HEK293T (cell line): ENCODE data around the gene DNAAF3.

ENCODE experiments used
- CTCF ChIA-PET: fragments of 350-600 bp; formaldehyde crosslinking; extraction: SDS; loops from one replicate; lab custom pipeline; 2021; ENCODE audit warnings: antibody characterized with exemption, inconsistent platforms; lab: Yijun Ruan, JAX
- POLR2A ChIA-PET: fragments of 350-600 bp; formaldehyde crosslinking; extraction: SDS; loops from one replicate; lab custom pipeline; 2020; ENCODE audit warnings: antibody characterized with exemption, inconsistent platforms; lab: Yijun Ruan, JAX
- DNase-seq: peaks from one replicate; pipeline ENCODE4 v3.0.0; 2012; ENCODE audit warnings: mixed read lengths; ENCODE audit errors: extremely low spot score
- ARNT ChIP-seq: fragments of 450-650 bp; IDR thresholded peaks from 2 replicates; pipeline ENCODE4 v1.6.1; 2017; ENCODE audit warnings: mild to moderate bottlenecking
- BHLHE40 ChIP-seq: fragments of 450-650 bp; IDR thresholded peaks from 2 replicates; pipeline ENCODE4 v1.6.1; 2016; ENCODE audit warnings: mild to moderate bottlenecking, moderate library complexity, borderline replicate concordance
- CTBP1 ChIP-seq: fragments of 450-650 bp; IDR thresholded peaks from 2 replicates; pipeline ENCODE4 v1.6.1; 2016; ENCODE audit warnings: borderline replicate concordance
- ELF4 ChIP-seq: fragments of 450-650 bp; IDR thresholded peaks from 2 replicates; pipeline ENCODE4 v1.6.1; 2017; ENCODE audit warnings: antibody characterized with exemption
- FOXA1 ChIP-seq: fragments of 450-650 bp; IDR thresholded peaks from 2 replicates; pipeline ENCODE4 v1.6.1; 2016; ENCODE audit warnings: mild to moderate bottlenecking
- FOXK2 ChIP-seq: fragments of 450-650 bp; IDR thresholded peaks from 2 replicates; pipeline ENCODE4 v1.6.1; 2016; ENCODE audit warnings: mild to moderate bottlenecking
- FOXM1 ChIP-seq: fragments of 450-650 bp; IDR thresholded peaks from 2 replicates; pipeline ENCODE4 v1.6.1; 2017; ENCODE audit warnings: mild to moderate bottlenecking, borderline replicate concordance
- HDGF ChIP-seq: fragments of 450-650 bp; IDR thresholded peaks from 2 replicates; pipeline ENCODE4 v1.6.1; 2017; ENCODE audit warnings: antibody characterized with exemption, borderline replicate concordance
- L3MBTL2 ChIP-seq: fragments of 450-650 bp; conservative IDR thresholded peaks from 2 replicates; pipeline ENCODE4 v1.6.1; 2016; ENCODE audit warnings: mild to moderate bottlenecking
- LEF1 ChIP-seq: fragments of 450-650 bp; IDR thresholded peaks from 2 replicates; pipeline ENCODE4 v1.6.1; 2017; ENCODE audit warnings: mild to moderate bottlenecking, borderline replicate concordance
- NFRKB ChIP-seq: fragments of 450-650 bp; IDR thresholded peaks from 2 replicates; pipeline ENCODE4 v1.6.1; 2016; ENCODE audit warnings: mild to moderate bottlenecking, moderate library complexity
- PKNOX1 ChIP-seq: fragments of 450-650 bp; IDR thresholded peaks from 2 replicates; pipeline ENCODE4 v1.6.1; 2016
- SP1 ChIP-seq: fragments of 450-650 bp; IDR thresholded peaks from 2 replicates; pipeline ENCODE4 v1.6.1; 2017
- SUZ12 ChIP-seq: fragments of 450-650 bp; IDR thresholded peaks from 2 replicates; pipeline ENCODE4 v1.6.1; 2016; ENCODE audit warnings: mild to moderate bottlenecking
- TARDBP ChIP-seq: fragments of 450-650 bp; IDR thresholded peaks from 2 replicates; pipeline ENCODE4 v1.6.1; 2016
- ZNF384 ChIP-seq: fragments of 450-650 bp; IDR thresholded peaks from 2 replicates; pipeline ENCODE4 v1.6.1; 2016

The DNAAF3 gene

DNA sequence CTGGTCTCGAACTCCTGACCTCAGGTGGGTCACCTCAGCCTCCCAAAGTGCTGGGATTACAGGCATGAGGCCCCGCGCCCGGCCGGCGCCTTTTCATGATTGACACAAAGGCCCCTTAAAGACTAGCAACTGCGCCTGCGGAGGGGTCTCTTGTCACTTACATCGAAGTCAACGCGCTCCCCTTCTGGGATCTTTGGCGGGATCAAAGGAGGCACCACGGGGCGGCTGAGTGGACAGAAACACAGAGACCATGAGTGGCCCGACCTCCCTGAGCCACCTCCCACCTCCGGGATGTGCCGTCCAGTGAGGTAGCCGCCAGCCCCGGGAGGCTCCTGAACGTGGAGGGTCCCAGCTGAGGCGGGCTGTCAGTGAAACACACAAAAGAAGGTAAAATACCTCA lies 24.7 kb downstream of the DNAAF3 start:
- CTCF ChIA-PET, result interaction anchor here (0.6 to 2.5 kb wide), 7 partner anchors 13 to 490 kb away, joined by 3 to 15 read pairs (median 4); partner anchors contain the start of gene DNAAF3
- TF ChIP-seq L3MBTL2, result no peak
- TF ChIP-seq ARNT, result no peak
- no peak for TF ChIP-seq SP1
- POLR2A ChIA-PET, result interaction anchor here (0.5 to 1.3 kb wide), 2 partner anchors 197 to 325 kb away, joined by 3 to 4 read pairs; no protein-coding TSS in a partner anchor
- no peak for DNase-seq

- POLR2A ChIA-PET, result no interaction called here
- CTCF ChIA-PET, result no interaction called here
- no peak for DNase-seq
- TF ChIP-seq NFRKB, result no peak
- TF ChIP-seq FOXM1, result no peak
- TF ChIP-seq HDGF, result no peak
- no peak for TF ChIP-seq SUZ12
- TF ChIP-seq CTBP1, result no peak
- no peak for TF ChIP-seq TARDBP
- TF ChIP-seq SP1, result no peak
- TF ChIP-seq L3MBTL2, result no peak
- no peak for TF ChIP-seq FOXA1
- no peak for TF ChIP-seq LEF1
- no peak for TF ChIP-seq ARNT
- no peak for TF ChIP-seq FOXK2
- TF ChIP-seq BHLHE40, result no peak
These were observed 28.5 kb downstream of the DNAAF3 start for GRCh38 chr19:55137915-55138314.

DNA sequence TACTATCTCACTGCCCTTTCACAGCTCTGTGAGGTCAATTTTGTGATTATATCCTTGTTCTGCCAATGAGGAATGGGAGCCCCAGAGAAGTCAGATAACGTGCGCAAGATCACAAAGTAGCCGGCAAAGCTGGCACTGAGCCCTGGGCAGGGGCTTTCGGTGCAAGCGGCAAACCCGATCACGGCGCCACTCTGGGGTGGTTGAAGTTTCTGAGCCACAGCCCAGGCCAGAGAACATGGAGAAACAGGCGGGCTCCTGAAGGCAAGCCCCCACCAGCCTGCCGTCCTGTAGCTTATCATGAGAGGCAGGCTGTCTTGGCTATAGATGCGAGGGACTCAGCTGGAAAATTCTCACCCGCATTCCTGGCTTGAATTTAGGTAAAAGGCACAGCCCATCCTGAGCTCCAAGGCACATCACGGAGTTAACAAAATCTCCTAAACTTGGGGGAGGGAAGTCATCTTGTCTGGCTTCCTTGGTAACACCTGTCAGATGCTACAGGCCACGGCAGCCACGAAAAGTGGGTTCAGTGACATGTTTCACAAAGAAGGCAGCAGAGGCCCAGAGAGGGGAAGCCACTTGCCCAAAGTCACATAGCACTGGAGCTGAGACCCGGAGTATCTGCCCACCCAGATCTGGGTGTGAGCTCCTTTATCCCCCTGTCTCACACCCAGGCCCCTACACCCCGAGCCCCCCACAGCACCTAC lies 29.9 kb downstream of the DNAAF3 start:
- TF ChIP-seq BHLHE40 (no peak), ARNT (no peak), PKNOX1 (no peak), LEF1 (no peak), NFRKB (no peak)
- POLR2A ChIA-PET, result no interaction called here
- no peak for DNase-seq
- CTCF ChIA-PET, result interaction anchor here (0.7 to 1.0 kb wide), 2 partner anchors 24 to 331 kb away, joined by 3 read pairs; no protein-coding TSS in a partner anchor

DNA sequence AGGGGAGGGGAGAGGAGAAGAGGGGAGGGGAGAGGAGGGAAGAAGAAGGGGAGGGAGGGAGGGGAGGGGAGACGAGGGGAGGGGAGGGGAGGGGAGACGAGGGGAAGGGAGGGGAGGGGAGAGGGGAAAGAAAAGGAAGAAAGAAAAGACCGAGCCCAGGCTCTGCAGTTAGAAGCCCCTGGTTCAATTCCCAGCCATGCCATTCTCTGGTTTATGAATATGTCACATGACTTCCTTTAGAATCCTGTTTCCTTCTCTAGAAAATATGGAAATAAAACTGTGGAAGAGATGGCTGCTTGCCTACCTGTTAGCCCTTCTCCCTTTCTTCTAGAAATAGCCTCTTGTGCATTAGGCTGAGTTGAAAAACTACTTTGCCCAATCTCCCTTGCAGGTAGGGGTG lies 31.7 kb downstream of the DNAAF3 start:
- DNase-seq, result no peak
- ChIA-PET CTCF (interaction anchor here (0.6 to 1.2 kb wide), 3 partner anchors 14 to 332 kb away, joined by 3 to 7 read pairs (median 4); no protein-coding TSS in a partner anchor), POLR2A (no interaction called here)
- TF ChIP-seq HDGF, result no peak
- TF ChIP-seq ZNF384, result no peak
- no peak for TF ChIP-seq FOXM1
- TF ChIP-seq LEF1, result no peak
- no peak for TF ChIP-seq BHLHE40
- TF ChIP-seq CTBP1, result no peak
- no peak for TF ChIP-seq SP1
- no peak for TF ChIP-seq ELF4
- TF ChIP-seq NFRKB, result no peak
- no peak for TF ChIP-seq TARDBP
- TF ChIP-seq L3MBTL2, result no peak
- TF ChIP-seq FOXA1, result no peak
- no peak for TF ChIP-seq PKNOX1
- no peak for TF ChIP-seq FOXK2
- TF ChIP-seq ARNT, result no peak
- no peak for TF ChIP-seq SUZ12

- ChIA-PET POLR2A (interaction anchor here (1.6 kb wide), 1 partner anchor 16 kb away, joined by 5 read pairs; the partner anchor contains the start of gene PPP1R12C), CTCF (no interaction called here)
- DNase-seq, result no peak
- TF ChIP-seq LEF1 (no peak), L3MBTL2 (no peak), BHLHE40 (no peak), SUZ12 (no peak), TARDBP (no peak), HDGF (no peak), CTBP1 (no peak), FOXA1 (no peak), ZNF384 (no peak), NFRKB (no peak)
These were observed 32.6 kb downstream of the DNAAF3 start for GRCh38 chr19:55133639-55134444.

DNA sequence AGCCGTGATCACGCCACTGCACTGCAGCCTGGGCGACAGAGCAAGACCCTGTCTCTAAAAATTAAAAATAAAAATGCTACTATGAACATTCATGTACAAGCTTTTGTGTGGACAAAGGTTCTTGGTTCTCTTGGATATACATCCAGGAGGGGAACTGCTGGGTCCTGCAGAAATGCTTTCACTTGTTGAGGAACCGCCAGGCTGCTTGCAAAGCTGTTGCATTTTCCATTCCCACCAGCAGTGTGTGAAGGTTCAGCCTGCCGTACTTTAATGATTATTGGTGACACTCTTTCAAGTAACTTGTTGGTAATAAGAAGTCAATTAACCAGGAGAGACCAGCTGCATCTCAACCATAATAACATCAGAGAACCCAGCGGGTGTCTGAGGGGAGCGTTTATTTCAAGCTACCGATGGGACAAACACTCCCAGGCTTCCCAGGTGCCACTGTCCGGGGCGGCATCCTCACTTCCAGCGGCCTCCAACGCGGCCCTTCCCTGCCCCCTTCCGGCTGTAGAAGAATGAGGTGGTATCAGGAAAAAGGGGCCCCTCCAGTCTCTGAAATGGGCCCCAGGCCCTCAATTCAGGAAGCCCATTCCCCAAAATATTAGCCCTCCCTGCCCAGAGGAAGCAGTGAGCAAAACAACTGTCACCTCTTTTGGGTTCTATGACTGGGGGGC lies 33.8 kb downstream of the DNAAF3 start:
- CTCF ChIA-PET, result interaction anchor here (1.3 kb wide), 1 partner anchor 43 kb away, joined by 3 read pairs; no protein-coding TSS in a partner anchor
- POLR2A ChIA-PET, result interaction anchor here (1.6 kb wide), 1 partner anchor 15 kb away, joined by 5 read pairs; the partner anchor contains the start of gene PPP1R12C
- no peak for TF ChIP-seq NFRKB
- TF ChIP-seq SUZ12, result no peak
- TF ChIP-seq LEF1, result no peak
- no peak for TF ChIP-seq ELF4
- no peak for TF ChIP-seq CTBP1
- TF ChIP-seq L3MBTL2, result no peak
- TF ChIP-seq ARNT, result no peak
- no peak for TF ChIP-seq ZNF384
- TF ChIP-seq SP1, result no peak
- TF ChIP-seq BHLHE40, result no peak
- no peak for TF ChIP-seq HDGF
- TF ChIP-seq FOXK2, result no peak
- DNase-seq, result no peak
